KG1 (cell line): ENCODE measurements around the gene FGD3.

Source experiments
- DNase-seq: peaks from one replicate; lab custom pipeline; 2025; lab: John Stamatoyannopoulos, UW

The FGD3 gene

GRCh38 chr9:93052791-93053540 is 105.6 kb downstream of the FGD3 start:
- no peak for DNase-seq

- no peak for DNase-seq
These were observed 106.5 kb downstream of the FGD3 start for GRCh38 chr9:93053781-93054331.

- no peak for DNase-seq
These were observed 107.7 kb downstream of the FGD3 start for GRCh38 chr9:93054758-93055704.

- no peak for DNase-seq
These were observed 109.8 kb downstream of the FGD3 start for GRCh38 chr9:93057042-93057702.

- no peak for DNase-seq
These were observed 110.5 kb downstream of the FGD3 start for GRCh38 chr9:93057703-93058354.

- DNase-seq = no peak
These were observed 111.2 kb downstream of the FGD3 start, which contains the start of gene SUSD3 for GRCh38 chr9:93058355-93059010. TSS of gene SUSD3 (plus strand) at chr9:93058701. CDS start at chr9:93058743, 42 bp downstream.

GRCh38 chr9:93059011-93059714 is 111.8 kb downstream of the FGD3 start:
- DNase-seq = peak; percentile 30

GRCh38 chr9:93059715-93060578 is 112.6 kb downstream of the FGD3 start:
- no peak for DNase-seq

GRCh38 chr9:93060746-93061259 is 113.5 kb downstream of the FGD3 start:
- DNase-seq = no peak

GRCh38 chr9:93061260-93061751 is 114.0 kb downstream of the FGD3 start:
- DNase-seq = no peak

GRCh38 chr9:93061791-93062763 is 114.8 kb downstream of the FGD3 start:
- DNase-seq = no peak

- peak; percentile 89 for DNase-seq
These were observed 117.2 kb downstream of the FGD3 start for GRCh38 chr9:93064392-93065134.

GRCh38 chr9:93065135-93065720 is 117.9 kb downstream of the FGD3 start:
- DNase-seq = no peak

GRCh38 chr9:93066978-93067603 is 119.8 kb downstream of the FGD3 start:
- no peak for DNase-seq

GRCh38 chr9:93068956-93069355 is 121.6 kb downstream of the FGD3 start:
- DNase-seq = no peak

- no peak for DNase-seq
These were observed 124.1 kb downstream of the FGD3 start for GRCh38 chr9:93071464-93071863.
